Stimulated activated CD4-positive, alpha-beta T cell treated with anti-CD3 and anti-CD28 coated beads, Interleukin-12 subunit alpha, Interleukin-12 subunit beta, amount 100 ng/mL, for 48 hours (primary cell): ENCODE results near the gene PAK1IP1.
"Not testable (repeated sequence)": the region's sequence is repeated elsewhere in the genome, so short reads cannot be mapped to it uniquely, and the experiment has no call there.

Source experiments
- DNase-seq, 3 donors: peaks; one replicate each; pipeline ENCODE4 v3.0.0-alpha.2; 2020; ENCODE audit warnings: low read depth in 2 of 3, low spot score in 1 of 3

PAK1IP1 gene, protein sequence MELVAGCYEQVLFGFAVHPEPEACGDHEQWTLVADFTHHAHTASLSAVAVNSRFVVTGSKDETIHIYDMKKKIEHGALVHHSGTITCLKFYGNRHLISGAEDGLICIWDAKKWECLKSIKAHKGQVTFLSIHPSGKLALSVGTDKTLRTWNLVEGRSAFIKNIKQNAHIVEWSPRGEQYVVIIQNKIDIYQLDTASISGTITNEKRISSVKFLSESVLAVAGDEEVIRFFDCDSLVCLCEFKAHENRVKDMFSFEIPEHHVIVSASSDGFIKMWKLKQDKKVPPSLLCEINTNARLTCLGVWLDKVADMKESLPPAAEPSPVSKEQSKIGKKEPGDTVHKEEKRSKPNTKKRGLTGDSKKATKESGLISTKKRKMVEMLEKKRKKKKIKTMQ

DNA sequence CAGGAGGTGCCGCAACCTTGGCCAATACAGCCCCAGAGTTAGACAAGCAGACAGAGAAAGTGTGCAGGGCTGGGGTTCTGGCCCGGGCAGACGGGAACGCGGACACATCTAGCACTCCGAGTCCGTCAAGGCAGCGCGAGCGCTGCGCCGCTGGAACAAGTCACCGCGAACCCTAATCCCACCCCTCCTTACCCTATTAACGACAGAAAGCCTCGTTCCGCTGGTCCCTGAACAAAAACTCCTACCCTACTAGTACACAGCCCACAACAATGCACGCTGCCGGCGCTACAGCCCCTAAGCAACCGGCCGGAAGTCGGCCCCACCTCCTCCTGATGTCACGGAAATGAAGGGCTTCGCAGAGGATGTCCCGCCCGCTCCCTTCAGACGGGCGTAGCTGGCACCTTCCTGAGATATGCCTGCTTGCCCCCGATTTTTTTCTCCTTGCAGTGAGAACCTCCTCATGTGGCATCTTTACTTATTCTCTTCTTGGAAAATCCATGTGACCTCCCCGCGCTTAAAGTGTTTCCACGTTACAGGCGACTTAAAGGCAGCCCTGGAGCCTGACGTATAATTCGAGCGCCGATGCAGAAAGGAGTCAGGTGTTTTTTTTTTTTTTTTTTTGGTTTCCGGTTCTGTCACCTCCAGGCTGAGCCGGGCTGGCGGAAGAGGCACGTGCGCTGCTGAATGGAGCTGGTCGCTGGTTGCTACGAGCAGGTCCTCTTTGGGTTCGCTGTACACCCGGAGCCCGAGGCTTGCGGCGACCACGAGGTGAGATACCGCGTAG lies at the start of gene PAK1IP1, which contains the start of gene C6orf52:
TSS of gene PAK1IP1 (plus strand) at position 671 of the 784 bp plus-strand sequence. CDS start at position 685, 14 bp downstream.
TSS of gene C6orf52 (minus strand) at position 315 of the 784 bp plus-strand sequence. CDS start 7,066 bp downstream, outside the sequence.
- peak; percentile 86 to 92 (median 86) for DNase-seq

DNA sequence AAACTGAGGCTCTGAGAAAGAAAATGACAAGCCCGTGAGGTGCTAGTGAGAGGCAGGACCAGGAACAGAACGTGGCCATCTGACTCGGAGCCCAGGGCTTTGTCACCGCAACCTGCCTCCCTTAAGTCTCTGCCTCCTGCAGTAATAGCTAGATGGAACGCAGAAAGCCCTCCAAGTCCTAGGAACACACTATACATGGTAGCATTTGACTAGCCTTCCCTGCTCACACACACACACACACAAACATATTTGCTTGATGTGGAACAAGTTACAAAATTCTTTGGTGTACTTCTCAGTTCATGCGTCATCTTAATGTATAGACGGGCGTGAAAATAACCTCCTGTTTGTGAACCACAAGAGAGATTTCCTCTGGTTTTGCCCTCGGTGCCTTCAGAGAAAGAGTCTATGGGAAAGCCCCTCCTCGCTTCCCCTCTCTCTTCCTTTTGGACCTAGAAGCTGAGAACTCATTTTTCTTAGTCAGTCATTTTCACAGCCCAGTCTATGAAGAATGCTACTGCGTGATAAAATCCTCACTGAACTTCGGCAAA lies 39.2 kb upstream of the PAK1IP1 start:
- peak in 2 of 3 donors; percentile 13 to 17 for DNase-seq

DNA sequence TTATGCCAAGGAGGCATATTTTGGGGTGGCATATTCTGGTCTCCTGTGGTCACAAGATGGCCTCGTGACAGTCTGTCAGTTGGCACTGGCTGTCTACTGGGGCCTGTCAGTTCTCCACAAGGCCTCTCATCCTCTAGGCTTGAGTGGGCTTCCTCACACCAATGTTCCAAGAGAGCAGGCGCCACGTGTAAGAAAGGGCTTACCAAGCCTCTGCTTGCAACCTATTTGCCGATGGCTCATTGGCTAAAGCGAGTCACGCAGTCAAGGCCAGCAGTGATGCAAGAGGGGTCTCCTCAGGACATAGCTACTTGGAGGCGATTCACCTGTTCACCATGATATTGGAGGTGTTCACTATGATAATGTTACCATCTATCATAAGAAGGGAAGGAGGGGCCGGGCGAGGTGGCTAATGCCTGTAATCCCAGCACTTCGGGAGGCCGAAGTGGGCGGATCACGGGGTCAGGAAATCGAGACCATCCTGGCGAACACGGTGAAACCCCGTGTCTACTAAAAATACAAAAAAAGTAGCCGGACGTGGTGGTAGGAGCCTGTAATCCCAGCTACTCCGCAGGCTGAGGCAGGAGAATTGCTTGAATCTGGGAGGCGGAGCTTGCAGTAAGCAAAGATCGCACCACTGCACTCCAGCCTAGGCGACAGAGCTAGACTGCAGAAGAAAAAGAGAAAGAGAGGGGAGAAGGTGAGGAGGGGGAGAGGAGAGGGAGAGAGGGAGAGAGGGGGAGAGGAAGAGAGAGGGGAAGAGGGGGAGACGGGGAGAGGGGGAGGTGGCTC lies 35.7 kb upstream of the PAK1IP1 start:
- DNase-seq, result no peak

DNA sequence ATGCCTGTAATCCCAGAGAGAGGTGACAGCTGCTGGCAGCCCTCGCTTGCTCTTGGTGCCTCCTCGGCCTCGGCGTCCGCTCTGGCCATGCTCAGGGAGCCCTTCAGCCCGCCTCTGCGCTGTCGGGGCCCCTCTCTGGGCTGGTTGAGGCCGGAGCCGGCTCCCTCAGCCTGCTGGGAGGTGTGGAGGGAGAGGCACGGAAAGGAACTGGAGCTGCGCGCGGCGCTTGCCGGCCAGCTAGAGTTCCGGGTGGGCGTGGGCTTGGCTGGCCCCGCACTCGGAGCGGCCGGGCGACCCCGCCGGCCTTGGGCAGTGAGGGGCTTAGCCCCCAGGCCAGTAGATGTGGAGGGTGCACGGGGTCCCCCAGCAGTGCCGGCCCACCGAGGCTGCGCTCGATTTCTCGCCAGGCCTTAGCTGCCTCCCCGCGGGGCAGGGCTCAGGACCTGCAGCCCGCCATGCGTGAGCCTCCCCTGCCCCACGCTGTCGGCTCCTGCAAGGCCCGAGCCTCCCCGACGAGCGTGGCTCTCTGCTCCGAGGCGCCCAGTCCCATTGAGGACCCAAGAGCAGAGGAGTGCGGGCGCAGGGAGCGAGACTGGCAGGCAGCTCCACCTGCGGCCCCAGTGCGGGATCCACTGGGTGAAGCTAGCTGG lies 34.9 kb upstream of the PAK1IP1 start:
- DNase-seq, result no peak

DNA sequence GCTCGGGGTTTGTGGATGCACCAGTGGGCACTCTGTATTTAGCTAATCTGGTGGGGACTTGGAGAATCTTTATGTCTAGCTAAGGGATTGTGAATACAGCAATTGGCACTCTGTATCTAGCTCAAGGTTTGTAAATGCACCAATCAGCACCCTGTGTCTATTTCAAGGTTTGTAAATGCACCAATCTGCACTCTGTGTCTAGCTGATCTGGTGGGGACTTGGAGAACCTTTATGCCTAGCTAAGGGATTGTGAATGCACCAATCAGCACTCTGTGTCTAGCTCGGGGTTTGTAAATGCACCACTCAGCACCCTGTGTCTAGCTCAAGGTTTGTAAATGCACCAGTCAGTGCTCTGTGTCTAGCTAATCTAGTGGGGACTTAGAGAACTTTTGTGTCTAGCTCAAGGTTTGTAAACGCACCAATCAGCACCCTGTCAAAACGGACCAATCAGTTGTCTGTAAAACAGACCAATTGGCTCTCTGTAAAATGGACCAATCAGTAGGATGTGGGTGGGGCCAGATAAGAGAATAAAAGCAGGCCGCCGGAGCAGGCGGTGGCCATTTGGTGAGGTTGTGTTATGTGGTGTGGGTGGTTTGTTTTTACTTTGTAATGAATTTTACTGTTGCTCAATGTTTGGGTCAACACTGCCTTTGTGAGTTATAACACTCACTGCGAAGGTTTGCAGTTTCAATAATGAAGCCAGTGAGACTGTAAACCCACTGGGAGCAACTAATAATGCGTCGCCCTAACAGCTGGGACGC lies 34.2 kb upstream of the PAK1IP1 start:
- not testable (repeated sequence) for DNase-seq

DNA sequence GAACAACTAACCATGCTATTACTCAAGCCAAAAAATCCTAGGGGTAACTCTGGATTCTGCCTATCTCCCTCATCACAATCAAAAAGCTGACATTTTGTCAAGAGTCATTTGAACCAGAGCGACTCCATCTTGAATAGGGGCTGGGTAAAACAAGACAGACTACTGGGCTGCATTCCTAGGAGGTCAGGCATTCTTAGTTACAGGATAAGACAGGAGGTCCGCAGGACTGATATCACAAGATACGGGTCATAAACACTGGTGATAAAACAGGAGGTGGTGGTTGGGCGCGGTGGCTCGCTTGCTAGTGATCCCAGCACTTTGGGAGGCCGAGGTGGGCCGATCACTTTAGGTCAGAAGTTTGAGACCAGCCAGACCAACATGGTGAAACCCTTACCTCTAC lies 32.6 kb upstream of the PAK1IP1 start:
- no peak for DNase-seq

DNA sequence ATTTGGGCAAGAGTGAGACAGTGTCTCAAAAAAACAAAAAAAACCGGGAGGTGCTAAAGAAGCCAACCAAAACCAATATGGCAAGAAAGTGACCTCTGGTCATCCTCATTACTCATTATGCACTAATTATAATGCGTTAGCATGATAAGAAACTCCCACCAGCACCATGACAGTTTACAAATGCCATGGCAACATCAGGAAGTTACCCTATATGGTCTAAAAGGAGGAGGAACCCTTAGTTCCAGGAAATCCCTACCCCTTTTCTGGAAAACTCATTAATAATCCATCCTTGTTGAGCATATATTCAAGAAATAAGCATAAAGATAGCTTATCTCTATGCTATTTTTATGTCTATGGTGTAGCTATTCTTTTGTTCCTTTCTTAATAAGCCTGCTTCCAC lies 32.0 kb upstream of the PAK1IP1 start:
- DNase-seq, result no peak

DNA sequence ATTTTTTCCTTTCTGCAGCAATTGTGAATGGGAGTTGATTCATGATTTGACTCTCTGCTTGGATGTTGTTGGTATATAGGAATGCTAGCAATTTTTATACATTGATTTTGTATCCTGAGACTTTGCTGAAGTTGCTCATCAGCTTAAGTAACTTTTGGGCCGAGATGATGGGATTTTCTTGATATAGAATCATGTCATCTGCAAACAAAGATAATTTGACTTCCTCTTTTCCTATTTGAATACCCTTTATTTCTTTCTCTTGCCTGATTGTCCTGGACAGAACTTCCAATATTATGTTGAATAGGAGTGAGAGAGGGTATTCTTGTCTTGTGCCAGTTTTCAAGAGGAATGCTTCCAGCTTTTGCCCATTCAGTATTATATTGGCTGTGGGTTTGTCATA lies 29.2 kb upstream of the PAK1IP1 start:
- DNase-seq, result not testable (repeated sequence)

DNA sequence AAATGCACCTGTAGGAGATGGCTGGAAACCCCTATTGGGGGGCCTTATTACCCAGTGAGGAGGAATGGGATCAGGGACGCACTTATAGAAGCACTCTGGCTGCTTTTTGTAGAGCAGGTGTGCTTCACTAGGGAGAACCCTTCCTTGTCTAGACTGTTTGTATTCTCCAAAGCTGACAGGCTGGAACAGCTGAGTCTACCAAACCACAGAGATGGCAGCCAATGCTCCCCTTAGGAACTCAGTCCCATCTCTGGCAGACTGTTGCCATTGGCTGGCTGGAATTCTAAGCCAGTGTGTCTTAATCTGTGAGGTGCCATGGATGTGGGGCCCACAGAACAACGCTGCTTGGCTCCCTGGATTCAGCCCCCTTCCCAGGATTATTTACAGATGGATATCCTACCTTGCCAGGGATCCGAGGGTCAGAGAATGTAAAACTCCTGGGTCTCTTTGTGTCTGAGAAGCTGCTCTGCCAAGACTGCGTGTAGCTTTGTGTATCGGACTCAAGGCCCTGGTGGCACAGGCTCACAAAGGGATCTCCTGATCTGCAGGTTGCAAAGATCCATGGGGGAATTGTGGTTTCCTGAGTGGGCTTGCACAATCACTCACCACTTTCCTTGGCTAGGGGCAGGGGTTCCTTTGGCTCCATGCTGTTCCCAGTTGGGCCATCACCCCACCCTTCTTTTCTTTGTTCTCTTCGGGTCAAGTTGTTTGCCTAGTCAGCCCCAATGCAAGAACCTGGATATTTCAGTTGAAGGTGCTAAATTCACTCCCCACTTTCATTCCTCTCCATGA lies 26.4 kb upstream of the PAK1IP1 start:
- no peak for DNase-seq

DNA sequence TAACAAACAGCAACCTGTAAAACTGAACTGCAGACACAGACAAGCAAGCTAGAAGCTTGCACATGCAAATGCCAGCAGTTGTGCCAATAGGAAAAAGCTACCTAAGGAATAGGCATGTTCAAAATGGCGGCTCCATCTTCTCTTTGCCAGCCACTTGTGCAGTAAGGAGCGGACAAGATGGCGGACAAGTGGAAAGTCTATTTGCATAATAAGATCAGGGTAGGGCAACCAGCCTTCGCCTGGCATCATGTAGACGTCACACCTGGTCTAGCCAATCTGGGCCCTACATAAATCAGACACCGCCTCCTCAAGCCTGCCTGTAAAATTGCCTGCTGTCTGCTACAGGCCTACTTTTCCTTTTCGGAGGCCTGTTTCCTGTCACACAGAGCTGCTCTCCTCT lies 18.4 kb upstream of the PAK1IP1 start:
- no peak for DNase-seq

DNA sequence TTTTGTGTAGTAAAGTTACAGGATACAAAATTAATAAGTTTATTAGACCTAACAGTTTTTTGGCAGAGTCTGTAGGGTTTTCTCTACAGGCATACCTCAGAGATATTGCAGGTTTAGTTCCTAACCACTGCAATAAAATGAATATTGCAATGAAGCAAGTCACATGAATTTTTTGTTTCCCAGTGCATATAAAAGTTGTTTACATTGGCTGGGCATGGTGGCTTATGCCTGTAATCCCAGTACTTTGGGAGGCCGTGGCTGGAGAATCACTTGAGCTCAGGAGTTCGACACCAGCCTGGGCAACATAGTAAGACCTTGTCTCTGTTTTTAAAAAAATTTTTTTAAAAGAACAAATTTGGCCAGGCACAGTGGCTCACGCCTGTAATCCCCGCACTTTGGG lies 16.3 kb upstream of the PAK1IP1 start:
- DNase-seq, result no peak

DNA sequence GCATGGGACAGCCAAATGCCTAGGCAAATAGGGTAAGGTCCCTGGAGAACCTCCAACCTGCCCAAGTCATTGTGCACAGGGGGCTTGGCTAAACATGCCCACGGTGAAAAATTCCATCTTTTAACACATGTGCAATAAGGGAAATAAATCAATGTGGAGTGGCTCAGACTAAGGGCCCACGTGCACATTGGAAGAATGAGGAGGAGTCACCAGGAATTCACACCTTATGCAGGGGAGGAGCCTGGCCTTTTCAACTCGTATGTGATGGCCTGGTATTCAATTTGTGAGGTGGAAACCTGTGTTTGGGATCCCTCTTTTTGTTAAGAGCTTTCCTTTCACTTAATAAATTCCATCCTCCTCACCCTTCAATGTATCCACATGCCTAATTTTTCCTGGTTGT lies 13.0 kb upstream of the PAK1IP1 start:
- no peak for DNase-seq

DNA sequence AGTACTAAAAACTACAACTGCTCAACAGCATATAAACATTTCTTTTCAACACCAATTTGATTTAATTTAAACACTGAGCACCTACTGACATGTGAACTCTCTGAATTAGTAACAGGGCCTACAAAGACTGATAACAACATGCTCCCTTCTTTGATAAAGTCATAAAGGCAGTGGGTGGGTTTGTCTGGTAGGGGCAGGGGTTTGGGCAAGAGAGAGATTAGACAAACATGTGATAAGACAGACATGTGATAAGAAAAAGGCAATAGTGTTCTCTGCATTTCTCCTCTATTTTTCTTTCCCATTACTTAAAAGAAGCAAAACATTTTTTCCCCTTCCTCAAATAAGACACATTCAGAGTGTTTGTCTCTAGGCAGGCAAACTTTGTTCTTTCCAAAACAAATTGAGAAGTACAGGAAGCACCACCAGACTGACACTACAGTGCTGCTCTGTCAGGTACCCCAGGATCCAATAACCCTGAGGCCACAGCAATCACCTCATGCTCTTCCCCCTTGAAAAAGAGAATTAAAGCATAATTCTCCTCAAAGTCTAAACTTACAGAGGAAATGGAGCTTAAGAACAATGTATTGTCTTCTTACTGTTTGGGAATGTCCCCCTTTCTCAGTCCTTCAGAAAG lies 12.3 kb upstream of the PAK1IP1 start:
- DNase-seq, result no peak

DNA sequence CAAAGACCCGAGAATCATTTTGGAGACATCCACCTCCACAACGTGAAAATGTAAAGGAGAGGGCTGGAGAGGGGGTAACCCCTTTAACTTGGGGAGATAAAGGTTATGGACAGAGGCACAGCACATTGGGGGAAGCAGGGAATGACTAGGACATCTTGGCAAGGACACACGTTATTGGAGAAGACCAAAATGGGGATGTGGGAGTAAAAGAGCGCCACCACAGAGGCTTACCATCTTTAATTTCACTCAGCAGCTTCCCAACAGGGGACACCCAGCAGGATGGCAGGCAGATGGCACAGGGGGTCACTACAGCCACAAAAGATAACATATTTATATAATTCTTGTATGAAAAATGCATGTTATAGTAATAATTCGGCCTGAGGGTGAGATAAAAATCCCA lies 10.2 kb upstream of the PAK1IP1 start:
- no peak for DNase-seq

DNA sequence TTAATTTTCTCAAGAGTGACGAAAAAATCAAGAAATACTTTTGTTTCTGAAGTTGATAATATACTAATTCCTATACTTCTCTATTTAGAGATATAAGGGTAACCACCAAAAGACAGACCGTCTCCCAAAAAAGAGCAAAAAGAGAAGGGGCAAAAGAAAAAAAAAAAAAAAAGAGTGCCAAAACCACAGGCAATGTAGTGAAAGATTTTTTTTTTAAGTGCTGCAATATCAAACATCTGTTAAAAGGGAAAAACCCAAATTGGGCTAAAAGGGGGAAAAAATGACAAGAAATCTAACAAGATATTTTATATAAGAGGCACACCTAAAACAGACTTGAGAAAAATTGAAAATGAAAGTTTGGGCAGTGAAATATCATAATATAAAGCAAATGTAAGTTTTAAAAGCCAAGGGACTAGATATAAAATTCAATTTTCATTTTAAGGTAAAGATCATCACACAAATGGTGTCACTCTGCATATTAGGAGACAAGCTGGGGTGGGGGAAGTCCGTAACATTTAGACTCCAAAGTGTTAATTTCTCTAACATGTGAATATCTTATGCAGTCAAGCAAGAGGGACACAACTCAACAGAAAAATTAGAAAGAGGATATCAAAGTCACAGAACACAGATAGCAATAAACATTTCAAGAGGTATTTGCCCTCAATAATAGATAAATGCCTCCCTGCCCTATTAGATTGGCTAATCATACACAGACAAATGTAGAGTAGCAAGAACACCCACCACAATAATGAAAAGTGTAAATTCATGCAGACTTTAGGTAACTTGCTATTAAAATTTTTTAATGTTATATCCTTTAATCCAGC lies 9.5 kb upstream of the PAK1IP1 start:
- no peak for DNase-seq

DNA sequence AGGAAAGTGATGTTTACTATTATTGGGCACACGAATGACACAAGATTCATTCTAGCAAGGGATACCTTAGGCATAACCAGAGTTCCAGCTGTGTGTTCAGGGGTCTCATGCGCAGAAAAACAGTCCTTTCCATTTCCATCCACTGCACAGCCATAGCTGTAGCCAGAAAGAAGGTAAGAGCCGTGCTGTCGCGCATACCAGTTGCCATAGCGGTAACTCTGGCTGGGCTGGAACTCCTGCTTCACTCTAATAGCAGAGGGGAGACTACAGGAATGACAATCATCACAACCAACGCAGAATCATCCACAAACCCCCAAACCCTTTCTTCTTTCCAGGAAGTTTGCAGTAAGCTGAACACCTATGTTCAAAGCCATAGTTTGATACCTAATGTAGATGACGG lies 7.9 kb upstream of the PAK1IP1 start:
- DNase-seq, result no peak

DNA sequence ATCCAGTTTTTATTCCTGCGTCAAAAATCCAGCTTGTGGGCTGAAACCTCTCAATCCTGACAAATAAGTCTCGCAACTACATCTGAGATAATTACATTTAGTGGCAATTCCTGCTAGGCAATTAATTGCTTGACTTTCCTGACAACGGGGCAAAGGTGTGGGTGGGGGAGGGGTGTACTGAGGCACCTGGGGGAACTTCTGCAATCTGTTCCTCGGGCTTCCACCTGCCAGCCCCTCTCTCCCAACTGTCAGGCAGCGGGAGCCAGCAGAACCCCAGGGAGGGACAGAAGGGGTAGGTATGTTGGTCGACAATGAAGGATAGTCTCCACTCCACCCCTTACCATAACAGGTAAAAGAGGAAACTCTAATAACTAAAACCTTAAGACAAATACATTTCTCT lies 7.2 kb upstream of the PAK1IP1 start:
- DNase-seq, result no peak
